Measurements from ENCODE around the gene SCYGR4.

Gene SCYGR4

DNA sequence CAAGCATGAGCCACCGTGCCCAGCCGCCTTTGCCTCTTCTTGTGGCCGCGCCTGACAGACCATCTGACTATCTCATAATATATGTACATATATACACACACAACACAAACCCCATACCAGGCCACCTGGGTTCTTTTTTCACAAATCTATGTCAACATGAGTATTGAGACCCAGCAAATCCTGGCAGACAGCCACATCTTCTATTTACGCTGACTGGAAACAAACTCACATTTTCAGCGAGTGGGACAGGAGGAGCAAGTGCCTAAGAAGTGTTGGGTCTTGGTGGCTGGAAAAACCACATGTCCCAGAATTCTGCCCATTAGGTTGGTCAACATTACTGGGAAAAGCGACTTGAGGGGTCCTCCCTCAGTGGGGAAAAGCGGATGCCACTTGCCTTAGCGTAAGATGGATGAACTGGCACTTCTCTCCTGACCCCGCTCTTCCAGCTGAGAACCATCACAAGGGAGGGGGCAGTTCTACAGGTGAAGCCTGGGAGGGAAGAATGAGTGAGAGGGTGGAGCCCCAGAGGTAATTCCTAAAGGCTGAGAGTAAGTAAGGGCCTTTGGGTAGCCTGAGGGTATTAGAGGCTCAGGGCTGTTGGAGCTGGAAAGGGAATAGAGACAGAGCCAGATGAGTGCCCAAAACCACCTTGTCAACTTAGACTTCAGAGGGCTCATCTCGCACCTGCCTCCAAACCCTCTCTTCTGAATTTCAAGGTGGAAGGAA, 4.6 kb upstream of the SCYGR4 start:
- DNase-seq (ENCODE audit: low read depth) = no peak
- in situ Hi-C loops (cut with HindIII; ENCODE audit: low sequenced_read_pairs) = no loop called here
- H3K4me3 ChIP-seq (ENCODE audit: low read depth, low read length) = no peak overlapping the region
- TF ChIP-seq, protein P1, sequence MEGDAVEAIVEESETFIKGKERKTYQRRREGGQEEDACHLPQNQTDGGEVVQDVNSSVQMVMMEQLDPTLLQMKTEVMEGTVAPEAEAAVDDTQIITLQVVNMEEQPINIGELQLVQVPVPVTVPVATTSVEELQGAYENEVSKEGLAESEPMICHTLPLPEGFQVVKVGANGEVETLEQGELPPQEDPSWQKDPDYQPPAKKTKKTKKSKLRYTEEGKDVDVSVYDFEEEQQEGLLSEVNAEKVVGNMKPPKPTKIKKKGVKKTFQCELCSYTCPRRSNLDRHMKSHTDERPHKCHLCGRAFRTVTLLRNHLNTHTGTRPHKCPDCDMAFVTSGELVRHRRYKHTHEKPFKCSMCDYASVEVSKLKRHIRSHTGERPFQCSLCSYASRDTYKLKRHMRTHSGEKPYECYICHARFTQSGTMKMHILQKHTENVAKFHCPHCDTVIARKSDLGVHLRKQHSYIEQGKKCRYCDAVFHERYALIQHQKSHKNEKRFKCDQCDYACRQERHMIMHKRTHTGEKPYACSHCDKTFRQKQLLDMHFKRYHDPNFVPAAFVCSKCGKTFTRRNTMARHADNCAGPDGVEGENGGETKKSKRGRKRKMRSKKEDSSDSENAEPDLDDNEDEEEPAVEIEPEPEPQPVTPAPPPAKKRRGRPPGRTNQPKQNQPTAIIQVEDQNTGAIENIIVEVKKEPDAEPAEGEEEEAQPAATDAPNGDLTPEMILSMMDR (IDR thresholded peaks at IDR 0.05; ENCODE audit: low read depth, low read length, missing control alignments) = no peak

DNA sequence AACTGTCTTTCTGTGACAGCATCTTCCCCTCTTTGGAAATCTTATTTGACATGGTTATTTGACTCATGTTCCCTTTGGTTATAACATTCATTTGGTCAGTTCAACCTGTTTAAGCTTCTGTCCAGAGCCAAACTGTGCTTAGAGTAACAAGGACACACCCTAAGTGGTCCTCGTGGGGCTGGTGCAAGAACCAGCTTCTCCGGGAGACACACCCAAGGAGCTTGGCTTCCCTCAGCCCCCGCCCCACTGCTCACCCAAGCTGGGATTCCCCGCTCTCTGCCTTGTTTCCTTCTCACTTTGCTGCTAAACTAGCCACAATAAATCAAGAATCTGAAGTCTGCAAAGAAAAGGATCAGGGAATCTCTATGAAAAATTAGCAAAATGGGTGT, 4.0 kb upstream of the SCYGR4 start:
- no peak overlapping the region for H3K4me3 ChIP-seq (ENCODE audit: low read depth, low read length)
- TF ChIP-seq, protein P1 (IDR thresholded peaks at IDR 0.05; ENCODE audit: low read depth, low read length, missing control alignments) = no peak
- in situ Hi-C loops (cut with HindIII; ENCODE audit: low sequenced_read_pairs) = no loop called here
- DNase-seq (ENCODE audit: low read depth) = no peak

DNA sequence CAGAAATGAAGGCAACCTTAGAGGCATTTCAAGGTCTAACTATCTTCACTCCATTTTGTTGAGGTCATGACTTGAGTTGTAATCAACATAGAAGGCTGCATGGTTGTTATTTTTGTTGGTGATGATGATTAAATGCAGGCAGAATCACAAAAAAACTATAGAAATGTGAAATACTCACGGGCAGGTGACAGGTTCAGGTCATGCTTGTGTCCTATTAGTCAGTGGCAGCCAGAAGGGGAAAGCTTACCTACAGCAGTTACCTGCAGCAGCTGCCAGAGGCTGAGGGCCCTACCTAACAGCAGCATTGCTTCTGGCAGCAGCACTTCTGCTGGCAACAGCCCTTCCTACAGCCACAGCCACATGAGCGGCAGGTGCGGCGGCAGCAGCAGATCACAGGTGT, 3.1 kb upstream of the SCYGR4 start:
- in situ Hi-C loops (cut with HindIII; ENCODE audit: low sequenced_read_pairs) = no loop called here
- TF ChIP-seq, protein P1 (IDR thresholded peaks at IDR 0.05; ENCODE audit: low read depth, low read length, missing control alignments) = no peak
- H3K4me3 ChIP-seq (ENCODE audit: low read depth, low read length) = no peak overlapping the region
- DNase-seq (ENCODE audit: low read depth) = no peak

DNA sequence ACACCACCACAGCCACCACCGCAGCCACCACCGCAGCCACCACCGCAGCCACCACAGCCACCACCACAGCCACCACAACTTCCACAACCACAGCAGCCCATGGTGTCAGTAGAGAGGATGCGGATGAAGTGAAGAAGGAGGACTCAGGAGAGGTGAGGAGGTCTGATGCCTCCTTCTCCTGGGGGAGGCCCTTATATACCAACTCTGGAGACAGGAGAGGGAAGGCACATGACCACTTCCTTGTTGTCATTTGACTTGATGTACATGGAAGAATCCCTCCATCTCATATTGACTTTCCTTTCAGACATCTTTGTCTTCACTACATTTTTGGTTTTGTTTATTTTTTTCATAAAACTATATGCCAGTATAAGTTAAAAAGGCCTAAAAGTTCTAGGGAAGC, 2.6 kb upstream of the SCYGR4 start, which contains the start of gene SCYGR3:
SCYGR3 (minus strand) TSS at position 101 of the 400 bp plus-strand sequence; CDS start at position 101, 0 bp downstream.
- DNase-seq (ENCODE audit: low read depth) = no peak
- no peak within 1 kb of the TSS for H3K4me3 ChIP-seq (ENCODE audit: low read depth, low read length)
- in situ Hi-C loops (cut with HindIII; ENCODE audit: low sequenced_read_pairs) = no loop called here
- TF ChIP-seq, protein P1 (IDR thresholded peaks at IDR 0.05; ENCODE audit: low read depth, low read length, missing control alignments) = no peak

DNA sequence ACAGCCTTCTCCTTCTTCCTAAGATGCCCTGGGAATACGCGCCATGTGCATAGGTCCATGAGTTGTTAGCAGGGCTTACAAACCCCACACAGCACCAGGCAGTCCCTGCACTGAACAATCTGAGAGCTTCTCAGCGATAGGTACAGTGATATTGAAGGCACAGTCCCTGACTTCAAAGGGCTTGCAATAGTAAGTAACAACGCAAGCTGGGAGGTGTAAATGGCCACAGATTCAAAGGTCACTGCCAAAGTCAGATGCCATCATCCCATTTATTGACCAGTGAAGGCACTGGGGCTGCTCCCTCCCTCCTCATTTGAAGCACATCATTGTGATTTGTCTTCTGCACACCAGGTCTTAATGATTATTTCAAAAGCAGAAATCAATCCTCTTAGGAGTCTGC, 2.1 kb upstream of the SCYGR4 start:
- in situ Hi-C loops (cut with HindIII; ENCODE audit: low sequenced_read_pairs) = no loop called here
- no peak overlapping the region for H3K4me3 ChIP-seq (ENCODE audit: low read depth, low read length)
- no peak for DNase-seq (ENCODE audit: low read depth)
- TF ChIP-seq, protein P1 (IDR thresholded peaks at IDR 0.05; ENCODE audit: low read depth, low read length, missing control alignments) = no peak

DNA sequence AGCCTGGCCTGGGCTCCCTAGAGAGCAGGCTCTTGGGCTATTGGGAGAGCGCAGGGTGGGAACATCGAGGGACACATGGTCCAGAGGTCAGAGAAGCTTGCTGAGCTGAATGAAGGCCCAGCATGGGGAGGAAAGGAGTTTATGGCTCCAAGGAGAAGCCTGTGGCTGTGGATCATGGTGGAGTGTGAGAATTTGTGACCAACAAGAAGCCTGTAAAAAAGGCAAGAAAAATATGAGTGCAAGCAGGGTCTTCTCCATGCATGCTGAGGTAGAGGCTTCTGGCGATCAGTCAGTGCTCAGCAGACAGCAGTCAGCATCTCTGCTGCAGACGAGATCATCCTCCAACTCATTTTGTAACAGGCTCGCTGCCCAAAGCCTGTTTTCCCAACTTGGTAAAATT, 1.4 kb upstream of the SCYGR4 start:
- TF ChIP-seq, protein P1 (IDR thresholded peaks at IDR 0.05; ENCODE audit: low read depth, low read length, missing control alignments) = no peak
- DNase-seq (ENCODE audit: low read depth) = no peak
- in situ Hi-C loops (cut with HindIII; ENCODE audit: low sequenced_read_pairs) = no loop called here
- H3K4me3 ChIP-seq (ENCODE audit: low read depth, low read length) = no peak overlapping the region

Measured in astrocyte of the cerebellum (primary cell).